Activated T-cell treated with anti-CD3 and anti-CD28 coated beads for 1 hour (primary cell): Measurements from ENCODE around the gene NIPA2.

Experiments
- DNase-seq: peaks from one replicate; pipeline ENCODE4 v3.0.0-alpha.2; 2020; ENCODE audit warnings: low read depth

The NIPA2 gene

GRCh38 chr15:22902981-22903380 lies 64.5 kb downstream of the NIPA2 start:
- no peak for DNase-seq

GRCh38 chr15:22903427-22903826 lies 65.0 kb downstream of the NIPA2 start:
- no peak for DNase-seq

- DNase-seq: no peak
Observed at GRCh38 chr15:22903961-22904534, 65.6 kb downstream of the NIPA2 start.

- no peak for DNase-seq
Observed at GRCh38 chr15:22904736-22905135, 66.3 kb downstream of the NIPA2 start.

- no peak for DNase-seq
Observed at GRCh38 chr15:22907161-22907950, 68.9 kb downstream of the NIPA2 start.

- no peak for DNase-seq
Observed at GRCh38 chr15:22908830-22909229, 70.4 kb downstream of the NIPA2 start.

GRCh38 chr15:22911306-22911705 lies 72.8 kb downstream of the NIPA2 start:
- DNase-seq: no peak

GRCh38 chr15:22912256-22912655 lies 73.8 kb downstream of the NIPA2 start:
- DNase-seq: no peak

GRCh38 chr15:22913646-22914380 lies 75.3 kb downstream of the NIPA2 start:
- DNase-seq: no peak

- no peak for DNase-seq
Observed at GRCh38 chr15:22915866-22916515, 77.5 kb downstream of the NIPA2 start.

GRCh38 chr15:22916606-22917350 lies 78.3 kb downstream of the NIPA2 start:
- DNase-seq: no peak

- no peak for DNase-seq
Observed at GRCh38 chr15:22917556-22917955, 79.1 kb downstream of the NIPA2 start.
